HCT116 (cell line): ENCODE measurements around the gene AKR1A1.
A peak's percentile ranks its signal among the peaks of the same experiment; 100 is the strongest.

Source experiments
- EGR1 ChIP-seq: IDR thresholded peaks from 2 replicates; pipeline ENCODE4 v1.6.1; 2012; ENCODE audit warnings: low read depth
- EZH2 ChIP-seq: fragments of 200-600 bp; sonication (generic); IDR thresholded peaks from 2 replicates; pipeline ENCODE4 v1.6.1; 2017; ENCODE audit warnings: antibody characterized with exemption, mixed run types
- POLR2A ChIP-seq: IDR thresholded peaks from 2 replicates; pipeline ENCODE4 v1.7.0; 2011; ENCODE audit warnings: borderline replicate concordance; ENCODE audit not compliant: insufficient read depth, insufficient read length; ENCODE audit errors: extremely low read depth
- TF ChIP-seq, protein P1 (sequence below): IDR thresholded peaks from 2 replicates; pipeline ENCODE4 v1.6.1; 2012; ENCODE audit warnings: low read depth
- TF ChIP-seq, protein P2 (sequence below), 3 experiments: fragments of 200-600 bp in 1 of 3; sonication (generic) in 1 of 3; IDR thresholded peaks in 2 of 3; conservative IDR thresholded peaks in 1 of 3; 2 replicates each; pipeline ENCODE4 v1.5.1; 2012 to 2017; ENCODE audit warnings: low read depth in 2 of 3, low read length in 2 of 3, antibody characterized with exemption in 1 of 3, borderline replicate concordance in 1 of 3, control low read depth in 1 of 3, mild to moderate bottlenecking in 1 of 3, mixed read lengths in 1 of 3, mixed run types in 1 of 3, moderate library complexity in 1 of 3; ENCODE audit not compliant: insufficient read depth in 1 of 3

DNA sequence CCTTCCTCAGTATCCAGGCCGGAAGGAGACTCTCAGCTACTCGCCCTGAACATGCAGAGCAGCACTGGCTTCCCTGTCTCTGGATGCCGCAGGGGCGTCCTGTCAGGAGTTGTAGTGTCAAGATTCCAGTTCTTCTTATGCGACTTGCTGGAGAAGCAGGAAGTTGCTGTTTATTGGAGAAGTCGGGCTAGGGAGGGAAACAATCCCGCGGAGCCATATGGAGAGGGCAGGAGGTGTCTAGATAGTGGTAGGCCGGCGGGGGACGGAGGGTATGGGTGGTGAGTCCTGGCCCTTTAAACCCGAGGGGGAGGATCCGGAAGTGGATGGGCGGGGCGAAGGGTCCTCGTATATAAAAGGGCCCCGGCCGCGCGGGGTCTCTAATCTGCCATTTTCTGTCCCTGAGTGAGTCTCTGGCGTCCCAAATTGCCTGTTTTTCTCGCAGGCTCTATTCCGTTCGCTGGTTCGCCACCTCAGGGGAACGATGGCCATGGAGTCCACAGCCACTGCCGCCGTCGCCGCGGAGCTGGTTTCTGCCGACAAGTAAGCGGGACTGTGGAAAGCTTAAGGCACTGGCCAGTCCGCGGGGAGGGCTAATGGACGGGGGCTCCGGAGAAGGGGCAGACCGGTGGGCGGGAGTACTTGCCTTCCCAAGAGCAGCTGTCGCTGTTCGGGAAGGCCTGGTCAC lies 33.2 kb downstream of the AKR1A1 start, which contains the start of gene NASP:
- TF ChIP-seq, protein P1, sequence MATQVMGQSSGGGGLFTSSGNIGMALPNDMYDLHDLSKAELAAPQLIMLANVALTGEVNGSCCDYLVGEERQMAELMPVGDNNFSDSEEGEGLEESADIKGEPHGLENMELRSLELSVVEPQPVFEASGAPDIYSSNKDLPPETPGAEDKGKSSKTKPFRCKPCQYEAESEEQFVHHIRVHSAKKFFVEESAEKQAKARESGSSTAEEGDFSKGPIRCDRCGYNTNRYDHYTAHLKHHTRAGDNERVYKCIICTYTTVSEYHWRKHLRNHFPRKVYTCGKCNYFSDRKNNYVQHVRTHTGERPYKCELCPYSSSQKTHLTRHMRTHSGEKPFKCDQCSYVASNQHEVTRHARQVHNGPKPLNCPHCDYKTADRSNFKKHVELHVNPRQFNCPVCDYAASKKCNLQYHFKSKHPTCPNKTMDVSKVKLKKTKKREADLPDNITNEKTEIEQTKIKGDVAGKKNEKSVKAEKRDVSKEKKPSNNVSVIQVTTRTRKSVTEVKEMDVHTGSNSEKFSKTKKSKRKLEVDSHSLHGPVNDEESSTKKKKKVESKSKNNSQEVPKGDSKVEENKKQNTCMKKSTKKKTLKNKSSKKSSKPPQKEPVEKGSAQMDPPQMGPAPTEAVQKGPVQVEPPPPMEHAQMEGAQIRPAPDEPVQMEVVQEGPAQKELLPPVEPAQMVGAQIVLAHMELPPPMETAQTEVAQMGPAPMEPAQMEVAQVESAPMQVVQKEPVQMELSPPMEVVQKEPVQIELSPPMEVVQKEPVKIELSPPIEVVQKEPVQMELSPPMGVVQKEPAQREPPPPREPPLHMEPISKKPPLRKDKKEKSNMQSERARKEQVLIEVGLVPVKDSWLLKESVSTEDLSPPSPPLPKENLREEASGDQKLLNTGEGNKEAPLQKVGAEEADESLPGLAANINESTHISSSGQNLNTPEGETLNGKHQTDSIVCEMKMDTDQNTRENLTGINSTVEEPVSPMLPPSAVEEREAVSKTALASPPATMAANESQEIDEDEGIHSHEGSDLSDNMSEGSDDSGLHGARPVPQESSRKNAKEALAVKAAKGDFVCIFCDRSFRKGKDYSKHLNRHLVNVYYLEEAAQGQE, result no peak
- TF ChIP-seq EGR1 (no peak), POLR2A (peak; percentile 98), EZH2 (no peak)
- TF ChIP-seq, protein P2, sequence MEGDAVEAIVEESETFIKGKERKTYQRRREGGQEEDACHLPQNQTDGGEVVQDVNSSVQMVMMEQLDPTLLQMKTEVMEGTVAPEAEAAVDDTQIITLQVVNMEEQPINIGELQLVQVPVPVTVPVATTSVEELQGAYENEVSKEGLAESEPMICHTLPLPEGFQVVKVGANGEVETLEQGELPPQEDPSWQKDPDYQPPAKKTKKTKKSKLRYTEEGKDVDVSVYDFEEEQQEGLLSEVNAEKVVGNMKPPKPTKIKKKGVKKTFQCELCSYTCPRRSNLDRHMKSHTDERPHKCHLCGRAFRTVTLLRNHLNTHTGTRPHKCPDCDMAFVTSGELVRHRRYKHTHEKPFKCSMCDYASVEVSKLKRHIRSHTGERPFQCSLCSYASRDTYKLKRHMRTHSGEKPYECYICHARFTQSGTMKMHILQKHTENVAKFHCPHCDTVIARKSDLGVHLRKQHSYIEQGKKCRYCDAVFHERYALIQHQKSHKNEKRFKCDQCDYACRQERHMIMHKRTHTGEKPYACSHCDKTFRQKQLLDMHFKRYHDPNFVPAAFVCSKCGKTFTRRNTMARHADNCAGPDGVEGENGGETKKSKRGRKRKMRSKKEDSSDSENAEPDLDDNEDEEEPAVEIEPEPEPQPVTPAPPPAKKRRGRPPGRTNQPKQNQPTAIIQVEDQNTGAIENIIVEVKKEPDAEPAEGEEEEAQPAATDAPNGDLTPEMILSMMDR (IDR thresholded peaks at IDR 0.05 in 2 of 3, conservative IDR thresholded peaks at IDR 0.05 in 1 of 3; ENCODE audit: borderline replicate concordance in 1 of 3, insufficient read depth in 1 of 3, low read depth in 2 of 3, low read length in 2 of 3), result no peak
